Stimulated activated CD8-positive, alpha-beta memory T cell treated with anti-CD3 and anti-CD28 coated beads, Interleukin-7, amount 100 ng/mL, for 24 hours (primary cell): Measurements from ENCODE around the gene SLC35F6.

Source experiments
- DNase-seq: peaks from one replicate; pipeline ENCODE4 v3.0.0-alpha.2; 2020; ENCODE audit warnings: low read depth

Gene SLC35F6

GRCh38 chr2:26764078-26764887 lies at the start of gene SLC35F6:
Gene SLC35F6 (plus strand): TSS chr2:26764284. CDS start chr2:26764350, 66 bp downstream.
- DNase-seq, result peak; percentile 57

- DNase-seq, result no peak
Observed at GRCh38 chr2:26715528-26716270, 48.4 kb upstream of the SLC35F6 start.

GRCh38 chr2:26716340-26716739 lies 47.7 kb upstream of the SLC35F6 start:
- no peak for DNase-seq

- no peak for DNase-seq
Observed at GRCh38 chr2:26716769-26717168, 47.3 kb upstream of the SLC35F6 start.

- no peak for DNase-seq
Observed at GRCh38 chr2:26717362-26717761, 46.7 kb upstream of the SLC35F6 start.

- no peak for DNase-seq
Observed at GRCh38 chr2:26718949-26719686, 45.0 kb upstream of the SLC35F6 start.

- no peak for DNase-seq
Observed at GRCh38 chr2:26720322-26721114, 43.6 kb upstream of the SLC35F6 start.

- no peak for DNase-seq
Observed at GRCh38 chr2:26721115-26722032, 42.7 kb upstream of the SLC35F6 start.

GRCh38 chr2:26722328-26722727 lies 41.8 kb upstream of the SLC35F6 start:
- no peak for DNase-seq

- DNase-seq, result no peak
Observed at GRCh38 chr2:26722911-26723310, 41.2 kb upstream of the SLC35F6 start.

- DNase-seq, result no peak
Observed at GRCh38 chr2:26723475-26723874, 40.6 kb upstream of the SLC35F6 start.

- no peak for DNase-seq
Observed at GRCh38 chr2:26723991-26724750, 39.9 kb upstream of the SLC35F6 start.

GRCh38 chr2:26724784-26725520 lies 39.1 kb upstream of the SLC35F6 start:
- DNase-seq, result no peak

- no peak for DNase-seq
Observed at GRCh38 chr2:26725521-26725820, 38.6 kb upstream of the SLC35F6 start.

- DNase-seq, result no peak
Observed at GRCh38 chr2:26726228-26726627, 37.9 kb upstream of the SLC35F6 start.

GRCh38 chr2:26727641-26728561 lies 36.2 kb upstream of the SLC35F6 start:
- no peak for DNase-seq

GRCh38 chr2:26729311-26729710 lies 34.8 kb upstream of the SLC35F6 start:
- no peak for DNase-seq
